Stimulated activated CD4-positive, alpha-beta T cell treated with anti-CD3 and anti-CD28 coated beads, Interleukin-4, amount 100 ng/mL, for 24 hours (primary cell): Measurements from ENCODE around the gene BRI3.

Source experiments
- DNase-seq: peaks from one replicate; pipeline ENCODE4 v3.0.0-alpha.2; 2020

BRI3 gene

GRCh38 chr7:98287486-98287959 lies 6.0 kb downstream of the BRI3 start:
- DNase-seq = no peak

GRCh38 chr7:98288064-98288823 lies 6.8 kb downstream of the BRI3 start:
- DNase-seq = no peak

- no peak for DNase-seq
These were observed 7.9 kb downstream of the BRI3 start for GRCh38 chr7:98289333-98289875.

GRCh38 chr7:98291717-98292116 lies 10.2 kb downstream of the BRI3 start:
- DNase-seq = no peak

- no peak for DNase-seq
These were observed 11.8 kb downstream of the BRI3 start for GRCh38 chr7:98293265-98293664.

GRCh38 chr7:98293746-98294145 lies 12.3 kb downstream of the BRI3 start:
- DNase-seq = no peak

- DNase-seq = no peak
These were observed 12.8 kb downstream of the BRI3 start for GRCh38 chr7:98294326-98294725.

- no peak for DNase-seq
These were observed 13.4 kb downstream of the BRI3 start for GRCh38 chr7:98294798-98295382.

GRCh38 chr7:98295467-98296192 lies 14.1 kb downstream of the BRI3 start:
- no peak for DNase-seq

GRCh38 chr7:98296833-98297232 lies 15.3 kb downstream of the BRI3 start:
- DNase-seq = no peak

- DNase-seq = no peak
These were observed 16.3 kb downstream of the BRI3 start for GRCh38 chr7:98297626-98298286.

GRCh38 chr7:98300595-98301372 lies 19.3 kb downstream of the BRI3 start:
- DNase-seq = no peak

GRCh38 chr7:98301693-98302470 lies 20.4 kb downstream of the BRI3 start:
- no peak for DNase-seq

- no peak for DNase-seq
These were observed 21.8 kb downstream of the BRI3 start for GRCh38 chr7:98303176-98303865.

- DNase-seq = no peak
These were observed 22.4 kb downstream of the BRI3 start for GRCh38 chr7:98303906-98304305.

- no peak for DNase-seq
These were observed 24.6 kb downstream of the BRI3 start for GRCh38 chr7:98305951-98306535.

GRCh38 chr7:98307971-98308466 lies 26.5 kb downstream of the BRI3 start:
- DNase-seq = no peak

- DNase-seq = no peak
These were observed 28.1 kb downstream of the BRI3 start for GRCh38 chr7:98309566-98309965.

GRCh38 chr7:98312201-98312600 lies 30.7 kb downstream of the BRI3 start:
- no peak for DNase-seq

- no peak for DNase-seq
These were observed 33.0 kb downstream of the BRI3 start for GRCh38 chr7:98314469-98314868.
